Endothelial cell of umbilical vein (primary cell): ENCODE data around the gene MDFIC. TPM values are rescaled to one million over a fixed set of nuclear protein-coding genes. Genes with fewer than 3 reads are reported as not detected.

Source experiments
- BruUV-seq: library from RNA; stranded (reverse); fragments of 400-500 nt; replicated peaks from 2 replicates; lab custom pipeline; 2021; lab: Mats Ljungman, UMichigan
- CTCF ChIA-PET: fragments of 300-600, 350-600 bp; sonication (Branson Sonifier 250); formaldehyde crosslinking; loops from one replicate; lab custom pipeline; 2021; ENCODE audit warnings: antibody characterized with exemption, inconsistent platforms; lab: Charles Lee
- POLR2A ChIA-PET: fragments of 300-600, 350-600 bp; sonication (Branson Sonifier 250); formaldehyde crosslinking; loops from one replicate; lab custom pipeline; 2021; ENCODE audit warnings: antibody characterized with exemption, inconsistent platforms; lab: Charles Lee
- DNase-seq: peaks from one replicate; pipeline ENCODE4 v3.0.0-alpha.2; 2011; ENCODE audit warnings: low read depth, low spot score
- FAIRE-seq: peaks from 2 replicates; lab custom pipeline; 2011; peaks lifted over from hg19 to GRCh38; lab: Jason Lieb, UNC
- H2AFZ ChIP-seq: 2 replicates; pipeline ENCODE4 v1.6.0; 2012; ENCODE audit warnings: low read depth, low read length, control low read depth, inconsistent platforms
- H3K27ac ChIP-seq: 2 replicates; pipeline ENCODE4 v1.5.1; 2011; ENCODE audit warnings: low read depth, mild to moderate bottlenecking, control low read depth, low read length, moderate library complexity; ENCODE audit not compliant: insufficient read depth
- H3K27me3 ChIP-seq, 2 experiments: 2 replicates each; pipeline versions ENCODE4 v1.6.0 to v1.6.1; 2011; ENCODE audit warnings: low read length in 2 of 2, mixed read lengths in 1 of 2; ENCODE audit not compliant: control insufficient read depth in 2 of 2, insufficient read depth in 2 of 2
- H3K36me3 ChIP-seq, 2 experiments: 2 replicates in 1 of 2; 3 replicates in 1 of 2; pipeline ENCODE4 v1.5.1; 2011; ENCODE audit warnings: low read length in 2 of 2, mild to moderate bottlenecking in 1 of 2, moderate library complexity in 1 of 2; ENCODE audit not compliant: control insufficient read depth in 2 of 2, insufficient read depth in 2 of 2; ENCODE audit errors: extremely low read depth in 1 of 2
- H3K4me1 ChIP-seq: 3 replicates; pipeline ENCODE4 v1.5.1; 2011; ENCODE audit warnings: mild to moderate bottlenecking, low read length; ENCODE audit not compliant: control insufficient read depth, insufficient read depth; ENCODE audit errors: extremely low read depth
- H3K4me2 ChIP-seq: 2 replicates; pipeline ENCODE4 v1.6.1; 2011; ENCODE audit warnings: low read length, control low read depth, mixed read lengths; ENCODE audit not compliant: insufficient read depth
- H3K4me3 ChIP-seq, 3 experiments: fragments of 200-600 bp in 1 of 3; sonication (generic), shearing (Covaris generic) in 1 of 3; replicated peaks in 1 of 3; 2 replicates each; pipeline ENCODE4 v1.5.1; 2011 to 2016; ENCODE audit warnings: control low read depth in 3 of 3, low read length in 3 of 3, mild to moderate bottlenecking in 2 of 3, inconsistent platforms in 1 of 3, low read depth in 1 of 3, moderate library complexity in 1 of 3; ENCODE audit not compliant: insufficient read depth in 1 of 3
- H3K79me2 ChIP-seq: 2 replicates; pipeline ENCODE4 v1.6.0; 2012; ENCODE audit warnings: low read length, inconsistent platforms; ENCODE audit not compliant: control insufficient read depth, insufficient read depth
- H3K9ac ChIP-seq: replicated peaks from 2 replicates; pipeline ENCODE3; 2011; ENCODE audit warnings: low read length, control low read depth; ENCODE audit not compliant: insufficient read depth; ENCODE audit errors: extremely low read depth
- H3K9me1 ChIP-seq: replicated peaks from 3 replicates; pipeline ENCODE4 v1.6.0; 2011; ENCODE audit warnings: mild to moderate bottlenecking, low read length; ENCODE audit not compliant: control insufficient read depth, insufficient read depth; ENCODE audit errors: extremely low read depth
- H3K9me3 ChIP-seq: replicated peaks from 2 replicates; pipeline ENCODE4 v1.5.1; 2012; ENCODE audit warnings: low read length, inconsistent platforms; ENCODE audit not compliant: control insufficient read depth, insufficient read depth
- H4K20me1 ChIP-seq: replicated peaks from 2 replicates; pipeline ENCODE3; 2011; ENCODE audit warnings: mild to moderate bottlenecking, low read length; ENCODE audit not compliant: control insufficient read depth, insufficient read depth; ENCODE audit errors: extremely low read depth
- FOS ChIP-seq: IDR thresholded peaks from 2 replicates; pipeline ENCODE4 v1.6.1; 2011; ENCODE audit warnings: mild to moderate bottlenecking, low read length, moderate library complexity, borderline replicate concordance; ENCODE audit not compliant: insufficient read depth
- GATA2 ChIP-seq: IDR thresholded peaks from 2 replicates; pipeline ENCODE4 v1.7.0; 2011; ENCODE audit warnings: low read depth, mild to moderate bottlenecking, moderate library complexity, mixed read lengths, low read length; ENCODE audit not compliant: insufficient read length, insufficient read depth
- JUN ChIP-seq: IDR thresholded peaks from 2 replicates; pipeline ENCODE4 v1.6.1; 2011; ENCODE audit warnings: borderline replicate concordance, low read depth; ENCODE audit not compliant: insufficient read length, insufficient read depth
- MYC ChIP-seq: IDR thresholded peaks from one replicate; pipeline ENCODE4 v1.6.1; 2011; ENCODE audit warnings: mild to moderate bottlenecking, low read depth, low read length
- POLR2A ChIP-seq: IDR thresholded peaks from 2 replicates; pipeline ENCODE4 v1.6.1; 2012; ENCODE audit warnings: low read depth, mild to moderate bottlenecking, control low read depth, low read length
- POLR2AphosphoS5 ChIP-seq: IDR thresholded peaks from 2 replicates; pipeline ENCODE4 v1.6.1; 2012; ENCODE audit warnings: low read depth, mild to moderate bottlenecking, control low read depth, low read length, moderate library complexity; ENCODE audit not compliant: insufficient read depth
- dilution Hi-C: fragments of 300-500 bp; cut with MboI; formaldehyde crosslinking; loops from one replicate; pipeline ENCODE4 v1.15.0; 2019; ENCODE audit warnings: low sequenced_read_pairs; ENCODE audit not compliant: extremely low pct_ligation_motif_present
- intact Hi-C: fragments of 100-400 bp; cut with micrococcal nuclease; formaldehyde crosslinking; loops from one replicate; pipeline ENCODE4 v1.10.0; 2022
- polyA plus RNA-seq, 4 experiments: library from polyadenylated mRNA; depleted of rRNA in 3 of 4; stranded (reverse) in 3 of 4; unstranded in 1 of 4; fragments of >200 nt; gene quantifications; 2 replicates each; pipeline versions ENCODE4 v1.2.1 to v1.2.3, GENCODE V29; 2011 to 2012; ENCODE audit warnings: missing spikeins in 1 of 4
- total RNA-seq: library from RNA; stranded (reverse); gene quantifications from 2 replicates; pipeline ENCODE4 v1.2.3, GENCODE V29; 2021
- TF ChIP-seq, protein P1 (sequence below): IDR thresholded peaks from 2 replicates; pipeline ENCODE4 v1.6.1; 2011; ENCODE audit not compliant: insufficient read depth, insufficient read length
- TF ChIP-seq, protein P2 (sequence below), 2 donors: IDR thresholded peaks; 1 replicate in 1 of 2; 2 replicates in 1 of 2; pipeline ENCODE4 v1.5.1; 2011; ENCODE audit warnings: low read length in 2 of 2, mild to moderate bottlenecking in 2 of 2, moderate library complexity in 2 of 2, control low read depth in 1 of 2, inconsistent platforms in 1 of 2, low read depth in 1 of 2; ENCODE audit not compliant: insufficient read depth in 1 of 2; ENCODE audit errors: extremely low read depth in 1 of 2

MDFIC gene
- total and polyA plus RNA-seq, 2 donors (not counting 3 experiments of a cell fraction or from before 2014, with no cell fraction given) = 6.5 to 14.2 TPM

DNA sequence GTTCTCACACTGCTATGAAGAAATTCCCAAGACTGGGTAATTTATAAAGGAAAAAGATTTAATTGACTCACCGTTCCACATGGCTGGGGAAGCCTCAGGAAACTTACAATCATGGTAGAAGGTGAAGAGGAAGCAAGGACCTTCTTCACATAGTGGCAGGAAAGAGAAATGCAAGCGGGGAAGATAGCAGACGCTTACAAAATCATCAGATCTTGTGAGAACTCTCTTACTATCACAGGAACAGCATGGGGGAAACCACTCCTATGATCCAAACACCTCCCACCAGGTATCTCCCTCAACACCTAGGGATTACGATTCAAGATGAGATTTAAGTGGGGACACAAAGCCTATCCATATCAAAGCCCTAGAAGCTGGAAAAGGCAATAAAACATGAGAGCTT lies 130.8 kb downstream of the MDFIC start:
- POLR2A ChIA-PET = no interaction called here
- no TSS peak for BruUV-seq
- dilution Hi-C loops = no loop called here

More for the DNA sequence above, 130.8 kb downstream of the MDFIC start:
- H3K9ac ChIP-seq = no peak overlapping the region
- H3K27me3 ChIP-seq = peaks cover 28 to 64% of the 10 kb centered on the region in 2 experiments
- CTCF ChIA-PET = interaction anchor here (0.9 kb wide), 1 partner anchor 165 kb away, joined by 4 read pairs; no protein-coding TSS in a partner anchor
- intact Hi-C loops = no loop called here
- no peaks in the 10 kb centered on the region for H3K79me2 ChIP-seq
- no peak for FAIRE-seq
- no peaks in the 10 kb centered on the region for H3K36me3 ChIP-seq
- no peak overlapping the region for H3K4me2 ChIP-seq
- TF ChIP-seq, protein P1, sequence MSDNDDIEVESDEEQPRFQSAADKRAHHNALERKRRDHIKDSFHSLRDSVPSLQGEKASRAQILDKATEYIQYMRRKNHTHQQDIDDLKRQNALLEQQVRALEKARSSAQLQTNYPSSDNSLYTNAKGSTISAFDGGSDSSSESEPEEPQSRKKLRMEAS = no peak
- TF ChIP-seq GATA2 (no peak), POLR2A (no peak), FOS (no peak), POLR2AphosphoS5 (no peak), MYC (no peak), JUN (no peak)
- TF ChIP-seq, protein P2, sequence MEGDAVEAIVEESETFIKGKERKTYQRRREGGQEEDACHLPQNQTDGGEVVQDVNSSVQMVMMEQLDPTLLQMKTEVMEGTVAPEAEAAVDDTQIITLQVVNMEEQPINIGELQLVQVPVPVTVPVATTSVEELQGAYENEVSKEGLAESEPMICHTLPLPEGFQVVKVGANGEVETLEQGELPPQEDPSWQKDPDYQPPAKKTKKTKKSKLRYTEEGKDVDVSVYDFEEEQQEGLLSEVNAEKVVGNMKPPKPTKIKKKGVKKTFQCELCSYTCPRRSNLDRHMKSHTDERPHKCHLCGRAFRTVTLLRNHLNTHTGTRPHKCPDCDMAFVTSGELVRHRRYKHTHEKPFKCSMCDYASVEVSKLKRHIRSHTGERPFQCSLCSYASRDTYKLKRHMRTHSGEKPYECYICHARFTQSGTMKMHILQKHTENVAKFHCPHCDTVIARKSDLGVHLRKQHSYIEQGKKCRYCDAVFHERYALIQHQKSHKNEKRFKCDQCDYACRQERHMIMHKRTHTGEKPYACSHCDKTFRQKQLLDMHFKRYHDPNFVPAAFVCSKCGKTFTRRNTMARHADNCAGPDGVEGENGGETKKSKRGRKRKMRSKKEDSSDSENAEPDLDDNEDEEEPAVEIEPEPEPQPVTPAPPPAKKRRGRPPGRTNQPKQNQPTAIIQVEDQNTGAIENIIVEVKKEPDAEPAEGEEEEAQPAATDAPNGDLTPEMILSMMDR (IDR thresholded peaks at IDR 0.05; ENCODE audit: extremely low read depth in 1 of 2, insufficient read depth in 1 of 2, low read depth in 1 of 2, low read length in 2 of 2) = no peak
- no peak for DNase-seq
- H3K4me3 ChIP-seq = no peak overlapping the region
- H3K4me1 ChIP-seq = peaks cover 11% of the 10 kb centered on the region
- no peaks in the 10 kb centered on the region for H4K20me1 ChIP-seq
- no peak overlapping the region for H3K27ac ChIP-seq
- no peaks in the 10 kb centered on the region for H3K9me3 ChIP-seq
- no peak overlapping the region for H2AFZ ChIP-seq
- H3K9me1 ChIP-seq = no peaks in the 10 kb centered on the region
